ENCODE data around the gene TEX19. TPM values are rescaled to one million over a fixed set of nuclear protein-coding genes. Genes with fewer than 3 reads are reported as not detected.

Gene TEX19
- total and polyA plus RNA-seq, 4 donors = 0.03 TPM; not detected in 3

DNA sequence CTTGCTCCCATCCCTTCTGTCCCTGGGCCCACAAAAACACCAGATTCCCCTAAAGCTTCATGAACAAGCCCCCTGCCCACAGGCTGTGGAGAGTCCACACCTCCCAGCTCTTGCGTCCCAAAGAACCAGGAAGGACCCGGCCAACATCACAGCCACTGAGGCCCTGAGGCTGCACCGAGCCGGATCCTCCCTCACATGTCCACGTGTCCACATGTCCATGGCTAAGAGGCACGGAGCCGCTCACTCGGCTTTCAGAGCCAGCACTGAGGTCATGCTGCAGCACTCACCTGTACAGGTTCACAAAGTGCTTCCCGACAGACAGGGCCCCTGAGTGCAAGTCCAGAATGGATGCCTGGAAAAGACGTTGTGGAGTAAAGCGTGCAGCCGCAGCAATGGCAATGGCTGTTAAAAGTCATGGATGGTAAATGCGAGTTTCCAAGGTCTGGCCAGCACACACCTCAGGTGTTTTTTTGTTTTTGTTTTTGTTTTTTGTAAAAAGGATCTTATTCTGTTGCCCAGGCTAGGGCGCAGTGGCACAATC, 47.2 kb downstream of the TEX19 start:
- DNase-seq (no peak), ATAC-seq (ENCODE audit: insufficient read depth, low FRiP score) (no peak)
- Histone ChIP-seq H3K4me1 (ENCODE audit: control insufficient read depth in 5 of 5, insufficient read depth in 5 of 5, low read length in 5 of 5) (no peaks in the 10 kb centered on the region), H3K36me3 (ENCODE audit: control insufficient read depth in 4 of 4, insufficient read depth in 4 of 4, low read length in 4 of 4) (peaks cover 0 to 29% (median 0%) of the 10 kb centered on the region in 4 donors), H3K4me3 (no peak overlapping the region), H3K27ac (ENCODE audit: low read depth in 1 of 2, low read length in 1 of 2) (no peak overlapping the region), H3K9me3 (ENCODE audit: control insufficient read depth in 4 of 4, insufficient read depth in 3 of 4, low read length in 3 of 4) (no peaks in the 10 kb centered on the region), H3K9ac (ENCODE audit: insufficient read depth in 1 of 2, low read length in 2 of 2) (no peak overlapping the region), H3K27me3 (ENCODE audit: control insufficient read depth in 3 of 3, insufficient read depth in 3 of 3, low read length in 2 of 3) (no peaks in the 10 kb centered on the region)
- TF ChIP-seq, protein P1, sequence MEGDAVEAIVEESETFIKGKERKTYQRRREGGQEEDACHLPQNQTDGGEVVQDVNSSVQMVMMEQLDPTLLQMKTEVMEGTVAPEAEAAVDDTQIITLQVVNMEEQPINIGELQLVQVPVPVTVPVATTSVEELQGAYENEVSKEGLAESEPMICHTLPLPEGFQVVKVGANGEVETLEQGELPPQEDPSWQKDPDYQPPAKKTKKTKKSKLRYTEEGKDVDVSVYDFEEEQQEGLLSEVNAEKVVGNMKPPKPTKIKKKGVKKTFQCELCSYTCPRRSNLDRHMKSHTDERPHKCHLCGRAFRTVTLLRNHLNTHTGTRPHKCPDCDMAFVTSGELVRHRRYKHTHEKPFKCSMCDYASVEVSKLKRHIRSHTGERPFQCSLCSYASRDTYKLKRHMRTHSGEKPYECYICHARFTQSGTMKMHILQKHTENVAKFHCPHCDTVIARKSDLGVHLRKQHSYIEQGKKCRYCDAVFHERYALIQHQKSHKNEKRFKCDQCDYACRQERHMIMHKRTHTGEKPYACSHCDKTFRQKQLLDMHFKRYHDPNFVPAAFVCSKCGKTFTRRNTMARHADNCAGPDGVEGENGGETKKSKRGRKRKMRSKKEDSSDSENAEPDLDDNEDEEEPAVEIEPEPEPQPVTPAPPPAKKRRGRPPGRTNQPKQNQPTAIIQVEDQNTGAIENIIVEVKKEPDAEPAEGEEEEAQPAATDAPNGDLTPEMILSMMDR (IDR thresholded peaks at IDR 0.05; ENCODE audit: control extremely low read depth, extremely low read depth) = no peak
- WGBS, 2 donors = 95 to 97% methylated on average over 14 of the region's 14 CpGs

DNA sequence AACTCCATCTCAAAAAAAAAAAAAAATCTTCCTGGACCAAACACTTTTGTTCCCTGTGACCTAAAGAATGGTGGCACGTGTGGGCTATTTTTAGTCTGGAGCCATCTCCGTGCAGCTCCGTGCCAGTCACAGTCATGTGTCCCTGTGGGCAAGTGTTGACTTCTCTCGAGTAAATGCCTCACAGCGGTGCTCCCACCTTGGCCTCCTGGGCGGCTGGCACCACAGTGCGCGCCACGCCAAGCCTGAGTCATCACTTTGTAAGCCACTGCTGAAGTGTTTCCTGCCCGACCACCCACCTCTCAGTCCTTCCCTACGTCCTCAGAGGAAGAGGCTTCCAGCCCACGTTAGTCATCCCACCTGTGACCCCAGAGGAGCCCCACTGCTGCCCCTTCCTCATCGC, 48.2 kb downstream of the TEX19 start:
- Histone ChIP-seq H3K27me3 (ENCODE audit: control insufficient read depth in 3 of 3, insufficient read depth in 3 of 3, low read length in 2 of 3) (no peaks in the 10 kb centered on the region), H3K36me3 (ENCODE audit: control insufficient read depth in 4 of 4, insufficient read depth in 4 of 4, low read length in 4 of 4) (peaks cover 0 to 29% (median 0%) of the 10 kb centered on the region in 4 donors), H3K9me3 (ENCODE audit: control insufficient read depth in 4 of 4, insufficient read depth in 3 of 4, low read length in 3 of 4) (no peaks in the 10 kb centered on the region), H3K4me1 (ENCODE audit: control insufficient read depth in 5 of 5, insufficient read depth in 5 of 5, low read length in 5 of 5) (no peaks in the 10 kb centered on the region), H3K9ac (ENCODE audit: insufficient read depth in 1 of 2, low read length in 2 of 2) (no peak overlapping the region), H3K27ac (ENCODE audit: low read depth in 1 of 2, low read length in 1 of 2) (peak overlapping the region in 1 of 2 donors; percentile 45), H3K4me3 (no peak overlapping the region)
- no peak for ATAC-seq (ENCODE audit: insufficient read depth, low FRiP score)
- no peak for DNase-seq
- TF ChIP-seq, protein P1 (IDR thresholded peaks at IDR 0.05; ENCODE audit: control extremely low read depth, extremely low read depth) = no peak
- WGBS, 2 donors = 50 to 73% methylated on average over 13 of the region's 13 CpGs

DNA sequence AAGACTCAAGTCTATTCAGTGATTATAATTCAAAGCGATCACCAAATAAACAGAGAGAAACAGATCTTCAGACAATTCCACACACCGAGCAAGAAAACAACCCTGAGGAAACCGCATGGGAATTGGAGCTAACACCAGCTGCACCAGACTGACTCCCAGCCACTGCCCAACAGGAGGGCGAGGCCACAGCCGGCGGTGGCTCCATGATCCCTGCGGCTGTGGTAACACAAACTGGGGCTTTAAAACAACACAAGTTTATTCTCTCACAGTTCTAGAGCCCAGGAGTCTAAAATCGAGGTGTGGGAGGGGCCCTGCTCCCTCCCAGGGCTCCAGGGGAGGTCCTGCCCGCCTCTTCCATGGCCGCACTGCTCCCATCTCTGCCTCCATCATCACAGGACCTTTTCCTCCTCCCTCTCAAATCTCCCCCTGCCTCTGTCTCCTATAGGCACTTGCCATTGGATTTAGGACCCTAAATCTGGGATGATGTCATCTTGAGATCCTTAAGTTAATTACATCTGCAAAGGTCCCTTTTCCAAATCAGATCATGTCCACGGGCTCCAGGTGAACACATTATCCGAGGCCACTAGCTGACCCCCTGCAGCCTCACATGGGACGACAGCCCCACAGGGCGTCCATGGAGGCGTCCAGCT, 49.4 kb downstream of the TEX19 start:
- DNase-seq (no peak), ATAC-seq (ENCODE audit: insufficient read depth, low FRiP score) (no peak)
- H3K9me3 ChIP-seq (ENCODE audit: control insufficient read depth in 4 of 4, insufficient read depth in 3 of 4, low read length in 3 of 4) = no peaks in the 10 kb centered on the region
- H3K4me1 ChIP-seq (ENCODE audit: control insufficient read depth in 5 of 5, insufficient read depth in 5 of 5, low read length in 5 of 5) = no peaks in the 10 kb centered on the region
- H3K36me3 ChIP-seq (ENCODE audit: control insufficient read depth in 4 of 4, insufficient read depth in 4 of 4, low read length in 4 of 4) = peaks cover 0 to 26% (median 0%) of the 10 kb centered on the region in 4 donors
- H3K27me3 ChIP-seq (ENCODE audit: control insufficient read depth in 3 of 3, insufficient read depth in 3 of 3, low read length in 2 of 3) = no peaks in the 10 kb centered on the region
- TF ChIP-seq, protein P1 (IDR thresholded peaks at IDR 0.05; ENCODE audit: control extremely low read depth, extremely low read depth) = no peak
- H3K9ac ChIP-seq (ENCODE audit: insufficient read depth in 1 of 2, low read length in 2 of 2) = no peak overlapping the region
- no peak overlapping the region for H3K27ac ChIP-seq (ENCODE audit: low read depth in 1 of 2, low read length in 1 of 2)
- WGBS, 2 donors = 95 to 97% methylated on average over 15 of the region's 15 CpGs
- no peak overlapping the region for H3K4me3 ChIP-seq

Measured in lung (tissue), 12 donors.